ENCODE data around the gene B3GAT1. TPM values are rescaled to one million over a fixed set of nuclear protein-coding genes. Genes with fewer than 3 reads are reported as not detected.

B3GAT1 gene
- total and polyA plus RNA-seq, 2 experiments from 2014 or later, result not detected

DNA sequence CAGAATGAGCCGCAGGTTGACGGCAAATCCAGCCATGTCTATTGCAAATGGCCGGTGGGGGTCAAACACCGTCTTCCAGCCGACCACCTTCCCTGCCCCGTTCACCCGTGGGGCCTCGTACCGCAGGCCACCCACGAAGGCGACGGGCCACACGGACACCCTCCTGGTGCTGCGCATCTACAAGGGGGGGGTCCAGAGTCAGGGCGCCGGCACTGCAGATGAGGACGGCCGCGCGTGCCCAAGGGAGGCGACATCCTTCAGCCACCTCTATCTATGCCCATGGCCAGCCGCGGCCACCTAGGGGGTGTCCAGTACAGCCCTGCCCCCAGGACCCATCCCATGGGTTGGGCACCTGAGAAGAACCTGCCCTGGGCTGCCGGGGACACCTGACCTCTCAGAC, 29.2 kb downstream of the B3GAT1 start:
- WGBS, 2 experiments (ENCODE audit: low coverage in 1 of 2, low lambda C conversion rate in 2 of 2, missing lambda C conversion rate in 2 of 2), result 77 to 83% methylated on average over 20 to 23 of the region's 24 CpGs
- H3K4me2 ChIP-seq (ENCODE audit: unreplicated experiment), result no peak overlapping the region
- H3K9me2 ChIP-seq (ENCODE audit: insufficient read depth), result no peaks in the 10 kb centered on the region
- H4K20me1 ChIP-seq (ENCODE audit: insufficient read depth), result no peaks in the 10 kb centered on the region
- in situ Hi-C loops (cut with MboI), result no loop called here
- no peaks in the 10 kb centered on the region for H3K79me2 ChIP-seq (ENCODE audit: insufficient read depth)
- no peaks in the 10 kb centered on the region for H3F3A ChIP-seq (ENCODE audit: insufficient read depth)
- no peak overlapping the region for H2AFZ ChIP-seq
- H3K27ac ChIP-seq, result no peak overlapping the region
- no peaks in the 10 kb centered on the region for H3K27me3 ChIP-seq (replicated peaks; ENCODE audit: insufficient read depth)
- H3K9ac ChIP-seq, result no peak overlapping the region
- no peak for DNase-seq
- no peaks in the 10 kb centered on the region for H3K9me3 ChIP-seq (ENCODE audit: low read depth)
- no peaks in the 10 kb centered on the region for H3K4me1 ChIP-seq (ENCODE audit: insufficient read depth)
- TF ChIP-seq EZH2 (IDR thresholded peaks at IDR 0.05; ENCODE audit: insufficient read depth, poor library complexity, severe bottlenecking) (no peak), EZH2phosphoT487 (IDR thresholded peaks at IDR 0.05; ENCODE audit: insufficient read depth, low read depth) (no peak)
- H3K36me3 ChIP-seq (ENCODE audit: low read depth), result no peaks in the 10 kb centered on the region
- no peak overlapping the region for H3K4me3 ChIP-seq

- H3K4me1 ChIP-seq (ENCODE audit: insufficient read depth), result no peaks in the 10 kb centered on the region
- H3K79me2 ChIP-seq (ENCODE audit: insufficient read depth), result no peaks in the 10 kb centered on the region
- H2AFZ ChIP-seq, result no peak overlapping the region
- no peaks in the 10 kb centered on the region for H3K9me2 ChIP-seq (ENCODE audit: insufficient read depth)
- H3K36me3 ChIP-seq (ENCODE audit: low read depth), result no peaks in the 10 kb centered on the region
- H3F3A ChIP-seq (ENCODE audit: insufficient read depth), result no peaks in the 10 kb centered on the region
- 66 to 68% methylated on average over 8 of the region's 8 CpGs for WGBS, 2 experiments (ENCODE audit: low coverage in 1 of 2, low lambda C conversion rate in 2 of 2, missing lambda C conversion rate in 2 of 2)
- H3K9me3 ChIP-seq (ENCODE audit: low read depth), result no peaks in the 10 kb centered on the region
- H3K9ac ChIP-seq, result no peak overlapping the region
- no peak overlapping the region for H3K4me2 ChIP-seq (ENCODE audit: unreplicated experiment)
- in situ Hi-C loops (cut with MboI), result no loop called here
- H3K4me3 ChIP-seq, result no peak overlapping the region
- H3K27ac ChIP-seq, result no peak overlapping the region
- H4K20me1 ChIP-seq (ENCODE audit: insufficient read depth), result no peaks in the 10 kb centered on the region
- no peak for DNase-seq
- H3K27me3 ChIP-seq (replicated peaks; ENCODE audit: insufficient read depth), result no peaks in the 10 kb centered on the region
- TF ChIP-seq EZH2 (IDR thresholded peaks at IDR 0.05; ENCODE audit: insufficient read depth, poor library complexity, severe bottlenecking) (no peak), EZH2phosphoT487 (IDR thresholded peaks at IDR 0.05; ENCODE audit: insufficient read depth, low read depth) (no peak)
These were observed 29.8 kb downstream of the B3GAT1 start for GRCh38 chr11:134382257-134382656.

DNA sequence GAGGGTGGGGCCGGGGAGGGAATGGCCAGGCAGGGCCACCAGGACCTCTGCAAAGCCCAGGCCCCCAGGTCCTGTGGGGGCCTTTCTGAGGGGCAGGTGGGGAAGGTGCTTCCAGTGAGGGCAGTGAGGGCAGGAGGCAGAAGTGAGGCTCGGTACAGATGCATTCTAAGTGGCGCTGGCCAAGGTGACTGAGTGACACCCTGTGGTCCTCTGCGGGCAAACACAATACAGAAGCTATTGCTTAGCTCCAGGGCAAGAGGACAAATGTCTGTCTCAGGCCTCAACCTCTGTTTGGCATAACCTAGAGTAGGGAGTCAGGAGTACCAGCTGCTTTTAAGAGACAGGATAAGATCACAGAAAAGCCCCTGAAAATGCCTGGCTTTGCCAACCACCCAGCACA, 31.3 kb downstream of the B3GAT1 start:
- no peaks in the 10 kb centered on the region for H3K79me2 ChIP-seq (ENCODE audit: insufficient read depth)
- H3K9me2 ChIP-seq (ENCODE audit: insufficient read depth), result no peaks in the 10 kb centered on the region
- H3K4me1 ChIP-seq (ENCODE audit: insufficient read depth), result no peaks in the 10 kb centered on the region
- in situ Hi-C loops (cut with MboI), result no loop called here
- no peak overlapping the region for H3K4me3 ChIP-seq
- no peaks in the 10 kb centered on the region for H3K36me3 ChIP-seq (ENCODE audit: low read depth)
- DNase-seq, result no peak
- H2AFZ ChIP-seq, result no peak overlapping the region
- H3F3A ChIP-seq (ENCODE audit: insufficient read depth), result no peaks in the 10 kb centered on the region
- no peak overlapping the region for H3K27ac ChIP-seq
- no peaks in the 10 kb centered on the region for H3K9me3 ChIP-seq (ENCODE audit: low read depth)
- 36 to 42% methylated on average over 4 of the region's 4 CpGs for WGBS, 2 experiments (ENCODE audit: low coverage in 1 of 2, low lambda C conversion rate in 2 of 2, missing lambda C conversion rate in 2 of 2)
- H3K4me2 ChIP-seq (ENCODE audit: unreplicated experiment), result no peak overlapping the region
- no peaks in the 10 kb centered on the region for H4K20me1 ChIP-seq (ENCODE audit: insufficient read depth)
- H3K9ac ChIP-seq, result no peak overlapping the region
- no peak for TF ChIP-seq EZH2 (IDR thresholded peaks at IDR 0.05; ENCODE audit: insufficient read depth, poor library complexity, severe bottlenecking)
- no peak for TF ChIP-seq EZH2phosphoT487 (IDR thresholded peaks at IDR 0.05; ENCODE audit: insufficient read depth, low read depth)
- no peaks in the 10 kb centered on the region for H3K27me3 ChIP-seq (replicated peaks; ENCODE audit: insufficient read depth)

GRCh38 chr11:134380229-134380628, 31.8 kb downstream of the B3GAT1 start:
- H3K9me3 ChIP-seq (ENCODE audit: low read depth), result no peaks in the 10 kb centered on the region
- WGBS, 2 experiments (ENCODE audit: low coverage in 1 of 2, low lambda C conversion rate in 2 of 2, missing lambda C conversion rate in 2 of 2), result 28% methylated on average over 9 to 11 of the region's 12 CpGs
- in situ Hi-C loops (cut with MboI), result no loop called here

GRCh38 chr11:134379241-134379640, 32.8 kb downstream of the B3GAT1 start:
- in situ Hi-C loops (cut with MboI), result no loop called here
- 48 to 50% methylated on average over 2 of the region's 2 CpGs for WGBS, 2 experiments (ENCODE audit: low coverage in 1 of 2, low lambda C conversion rate in 2 of 2, missing lambda C conversion rate in 2 of 2)
- Histone ChIP-seq H3K4me2 (ENCODE audit: unreplicated experiment) (no peak overlapping the region), H3F3A (ENCODE audit: insufficient read depth) (no peaks in the 10 kb centered on the region), H3K9me3 (ENCODE audit: low read depth) (no peaks in the 10 kb centered on the region), H3K9ac (no peak overlapping the region), H3K9me2 (ENCODE audit: insufficient read depth) (no peaks in the 10 kb centered on the region), H3K27me3 (replicated peaks; ENCODE audit: insufficient read depth) (no peaks in the 10 kb centered on the region), H3K27ac (no peak overlapping the region), H3K36me3 (ENCODE audit: low read depth) (no peaks in the 10 kb centered on the region), H4K20me1 (ENCODE audit: insufficient read depth) (no peaks in the 10 kb centered on the region), H2AFZ (no peak overlapping the region), H3K4me1 (ENCODE audit: insufficient read depth) (no peaks in the 10 kb centered on the region), H3K4me3 (no peak overlapping the region), H3K79me2 (ENCODE audit: insufficient read depth) (no peaks in the 10 kb centered on the region)
- TF ChIP-seq EZH2phosphoT487 (IDR thresholded peaks at IDR 0.05; ENCODE audit: insufficient read depth, low read depth) (no peak), EZH2 (IDR thresholded peaks at IDR 0.05; ENCODE audit: insufficient read depth, poor library complexity, severe bottlenecking) (no peak)
- no peak for DNase-seq

More at GRCh38 chr11:134380229-134380628, 31.8 kb downstream of the B3GAT1 start:
- Histone ChIP-seq H3F3A (ENCODE audit: insufficient read depth) (no peaks in the 10 kb centered on the region), H3K4me3 (no peak overlapping the region), H3K9me2 (ENCODE audit: insufficient read depth) (no peaks in the 10 kb centered on the region), H3K79me2 (ENCODE audit: insufficient read depth) (no peaks in the 10 kb centered on the region), H3K4me2 (ENCODE audit: unreplicated experiment) (no peak overlapping the region), H3K27me3 (replicated peaks; ENCODE audit: insufficient read depth) (no peaks in the 10 kb centered on the region), H4K20me1 (ENCODE audit: insufficient read depth) (no peaks in the 10 kb centered on the region), H2AFZ (no peak overlapping the region), H3K36me3 (ENCODE audit: low read depth) (no peaks in the 10 kb centered on the region), H3K4me1 (ENCODE audit: insufficient read depth) (no peaks in the 10 kb centered on the region), H3K9ac (no peak overlapping the region), H3K27ac (no peak overlapping the region)
- DNase-seq, result no peak
- TF ChIP-seq EZH2 (IDR thresholded peaks at IDR 0.05; ENCODE audit: insufficient read depth, poor library complexity, severe bottlenecking), result no peak
- no peak for TF ChIP-seq EZH2phosphoT487 (IDR thresholded peaks at IDR 0.05; ENCODE audit: insufficient read depth, low read depth)

All from GM23248 (cell line).